Measurements from ENCODE around the gene SLC17A6.

SLC17A6 gene

GRCh38 chr11:22337596-22338485 lies at the start of gene SLC17A6:
SLC17A6 (plus strand) TSS chr11:22338381; CDS start chr11:22338534, 153 bp downstream.
- H3K36me3 ChIP-seq (ENCODE audit: insufficient read depth, low read length): no peaks in the 10 kb centered on the region
- no peaks in the 10 kb centered on the region for H3K4me1 ChIP-seq (ENCODE audit: insufficient read depth, low read length)
- H3K27me3 ChIP-seq (ENCODE audit: control insufficient read depth in 1 of 2, insufficient read depth in 2 of 2, low read length in 2 of 2): peaks cover 37 to 47% of the 10 kb centered on the region in 2 donors
- H3K9me3 ChIP-seq (ENCODE audit: low read length): no peaks in the 10 kb centered on the region
- H3K9ac ChIP-seq (ENCODE audit: low read length): no peak within 1 kb of the TSS
- no peak within 1 kb of the TSS for H3K27ac ChIP-seq (ENCODE audit: low read depth, low read length)
- no peak within 1 kb of the TSS for H3K4me3 ChIP-seq (ENCODE audit: low read depth in 1 of 2, low read length in 2 of 2)

- Histone ChIP-seq H3K36me3 (ENCODE audit: insufficient read depth, low read length) (no peaks in the 10 kb centered on the region), H3K27ac (ENCODE audit: low read depth, low read length) (no peak overlapping the region), H3K9ac (ENCODE audit: low read length) (no peak overlapping the region), H3K4me1 (ENCODE audit: insufficient read depth, low read length) (no peaks in the 10 kb centered on the region), H3K4me3 (ENCODE audit: low read depth in 1 of 2, low read length in 2 of 2) (no peak overlapping the region), H3K27me3 (ENCODE audit: control insufficient read depth in 1 of 2, insufficient read depth in 2 of 2, low read length in 2 of 2) (no peaks in the 10 kb centered on the region), H3K9me3 (ENCODE audit: low read length) (no peaks in the 10 kb centered on the region)
Measured at GRCh38 chr11:22302368-22302767, 35.8 kb upstream of the SLC17A6 start.

- no peak overlapping the region for H3K27ac ChIP-seq (ENCODE audit: low read depth, low read length)
- no peak overlapping the region for H3K4me3 ChIP-seq (ENCODE audit: low read depth in 1 of 2, low read length in 2 of 2)
- H3K9me3 ChIP-seq (ENCODE audit: low read length): no peaks in the 10 kb centered on the region
- no peaks in the 10 kb centered on the region for H3K36me3 ChIP-seq (ENCODE audit: insufficient read depth, low read length)
- H3K9ac ChIP-seq (ENCODE audit: low read length): no peak overlapping the region
- no peaks in the 10 kb centered on the region for H3K4me1 ChIP-seq (ENCODE audit: insufficient read depth, low read length)
- H3K27me3 ChIP-seq (ENCODE audit: control insufficient read depth in 1 of 2, insufficient read depth in 2 of 2, low read length in 2 of 2): no peaks in the 10 kb centered on the region
Measured at GRCh38 chr11:22304337-22304961, 33.7 kb upstream of the SLC17A6 start.

DNA sequence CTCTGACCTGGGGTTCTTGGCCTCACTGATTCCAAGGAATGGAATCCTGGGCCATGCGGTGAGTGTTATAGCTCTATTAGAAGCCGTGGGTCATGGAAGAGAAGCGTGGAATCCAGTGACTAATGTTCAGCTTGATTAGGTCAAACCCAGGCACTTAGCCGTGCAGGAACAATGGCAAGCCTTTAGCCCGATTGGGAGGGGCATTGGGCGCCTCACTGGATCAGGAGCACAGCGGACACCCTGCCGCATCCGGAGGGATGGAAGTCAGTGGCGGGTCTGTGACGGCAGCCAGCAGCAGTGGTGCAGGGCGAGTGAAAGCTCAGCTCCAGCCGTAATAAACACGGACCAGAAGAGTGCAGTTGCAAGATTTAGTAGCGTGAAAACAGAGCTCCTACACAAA lies 20.5 kb upstream of the SLC17A6 start:
- Histone ChIP-seq H3K9ac (ENCODE audit: low read length) (no peak overlapping the region), H3K27me3 (ENCODE audit: control insufficient read depth in 1 of 2, insufficient read depth in 2 of 2, low read length in 2 of 2) (no peaks in the 10 kb centered on the region), H3K4me3 (ENCODE audit: low read depth in 1 of 2, low read length in 2 of 2) (no peak overlapping the region), H3K4me1 (ENCODE audit: insufficient read depth, low read length) (no peaks in the 10 kb centered on the region), H3K9me3 (ENCODE audit: low read length) (no peaks in the 10 kb centered on the region), H3K36me3 (ENCODE audit: insufficient read depth, low read length) (no peaks in the 10 kb centered on the region), H3K27ac (ENCODE audit: low read depth, low read length) (no peak overlapping the region)

DNA sequence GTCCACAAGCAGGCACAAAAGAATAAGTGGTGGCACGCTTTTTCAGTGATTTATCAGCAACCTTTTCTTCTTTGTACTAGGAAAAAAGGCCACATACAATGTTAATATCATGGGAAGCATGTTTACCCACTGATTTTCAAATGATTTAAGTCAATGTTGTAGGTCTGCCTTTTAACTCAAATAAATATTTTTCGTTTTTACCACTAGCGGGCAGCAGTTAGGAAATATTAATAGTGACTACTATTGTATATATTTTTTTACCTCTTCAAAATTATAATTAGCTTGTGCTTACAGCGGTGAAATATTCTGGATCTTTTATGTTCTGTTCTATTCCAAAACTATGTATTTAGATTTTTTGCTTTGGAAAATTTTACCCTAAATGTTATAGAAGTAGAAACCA lies 6.4 kb upstream of the SLC17A6 start:
- Histone ChIP-seq H3K4me3 (ENCODE audit: low read depth in 1 of 2, low read length in 2 of 2) (no peak overlapping the region), H3K36me3 (ENCODE audit: insufficient read depth, low read length) (no peaks in the 10 kb centered on the region), H3K27ac (ENCODE audit: low read depth, low read length) (no peak overlapping the region), H3K9ac (ENCODE audit: low read length) (no peak overlapping the region), H3K27me3 (ENCODE audit: control insufficient read depth in 1 of 2, insufficient read depth in 2 of 2, low read length in 2 of 2) (no peaks in the 10 kb centered on the region), H3K4me1 (ENCODE audit: insufficient read depth, low read length) (no peaks in the 10 kb centered on the region), H3K9me3 (ENCODE audit: low read length) (no peaks in the 10 kb centered on the region)

DNA sequence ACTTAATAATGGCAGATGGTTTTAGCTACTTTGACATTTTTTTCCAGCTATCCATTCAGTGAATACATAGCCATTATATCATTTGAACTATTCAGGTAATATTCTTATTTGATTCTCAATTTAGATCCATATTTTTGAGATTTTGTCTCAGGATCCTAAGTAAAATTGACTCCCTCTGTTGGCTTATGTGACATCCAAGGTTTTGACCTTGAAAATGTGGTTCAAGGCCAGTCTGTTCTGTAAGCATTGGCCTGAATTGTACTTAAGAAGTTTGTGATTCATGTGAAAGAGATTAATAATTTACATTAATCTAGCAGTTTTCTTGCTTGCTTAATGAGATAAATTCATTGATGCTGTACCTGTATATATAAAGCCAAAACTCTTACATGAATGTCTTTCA lies 1.6 kb upstream of the SLC17A6 start:
- Histone ChIP-seq H3K27ac (ENCODE audit: low read depth, low read length) (no peak overlapping the region), H3K9ac (ENCODE audit: low read length) (no peak overlapping the region), H3K36me3 (ENCODE audit: insufficient read depth, low read length) (no peaks in the 10 kb centered on the region), H3K4me1 (ENCODE audit: insufficient read depth, low read length) (no peaks in the 10 kb centered on the region), H3K27me3 (ENCODE audit: control insufficient read depth in 1 of 2, insufficient read depth in 2 of 2, low read length in 2 of 2) (peaks cover 31 to 34% of the 10 kb centered on the region in 2 donors), H3K9me3 (ENCODE audit: low read length) (no peaks in the 10 kb centered on the region), H3K4me3 (ENCODE audit: low read depth in 1 of 2, low read length in 2 of 2) (no peak overlapping the region)

- Histone ChIP-seq H3K4me3 (ENCODE audit: low read depth in 1 of 2, low read length in 2 of 2) (no peak overlapping the region), H3K36me3 (ENCODE audit: insufficient read depth, low read length) (no peaks in the 10 kb centered on the region), H3K4me1 (ENCODE audit: insufficient read depth, low read length) (no peaks in the 10 kb centered on the region), H3K9me3 (ENCODE audit: low read length) (no peaks in the 10 kb centered on the region), H3K9ac (ENCODE audit: low read length) (no peak overlapping the region), H3K27me3 (ENCODE audit: control insufficient read depth in 1 of 2, insufficient read depth in 2 of 2, low read length in 2 of 2) (peaks cover 48 to 64% of the 10 kb centered on the region in 2 donors), H3K27ac (ENCODE audit: low read depth, low read length) (no peak overlapping the region)
Measured at GRCh38 chr11:22339611-22340010, 1.4 kb downstream of the SLC17A6 start.

DNA sequence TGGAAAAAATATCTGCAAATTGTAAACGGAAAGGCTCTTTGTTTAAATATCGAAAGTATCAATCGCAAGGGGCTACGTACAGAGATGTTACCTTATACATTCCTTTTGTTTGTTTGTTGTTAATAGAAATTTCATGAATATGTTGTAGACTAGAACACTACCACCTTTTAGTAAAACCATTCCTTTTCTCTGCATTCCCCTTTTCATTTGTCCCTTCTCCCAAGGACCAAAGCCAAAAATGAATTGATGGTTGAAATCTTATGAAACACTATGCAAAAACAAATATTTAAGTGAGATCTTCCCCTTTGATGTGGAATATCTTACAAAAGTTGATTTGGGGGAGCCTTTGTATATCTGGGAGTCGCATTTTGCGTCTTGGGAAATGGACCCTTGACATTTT lies 2.1 kb downstream of the SLC17A6 start:
- Histone ChIP-seq H3K9me3 (ENCODE audit: low read length) (no peaks in the 10 kb centered on the region), H3K27ac (ENCODE audit: low read depth, low read length) (no peak overlapping the region), H3K36me3 (ENCODE audit: insufficient read depth, low read length) (no peaks in the 10 kb centered on the region), H3K27me3 (ENCODE audit: control insufficient read depth in 1 of 2, insufficient read depth in 2 of 2, low read length in 2 of 2) (peaks cover 48 to 64% of the 10 kb centered on the region in 2 donors), H3K4me1 (ENCODE audit: insufficient read depth, low read length) (no peaks in the 10 kb centered on the region), H3K9ac (ENCODE audit: low read length) (no peak overlapping the region), H3K4me3 (ENCODE audit: low read depth in 1 of 2, low read length in 2 of 2) (no peak overlapping the region)

DNA sequence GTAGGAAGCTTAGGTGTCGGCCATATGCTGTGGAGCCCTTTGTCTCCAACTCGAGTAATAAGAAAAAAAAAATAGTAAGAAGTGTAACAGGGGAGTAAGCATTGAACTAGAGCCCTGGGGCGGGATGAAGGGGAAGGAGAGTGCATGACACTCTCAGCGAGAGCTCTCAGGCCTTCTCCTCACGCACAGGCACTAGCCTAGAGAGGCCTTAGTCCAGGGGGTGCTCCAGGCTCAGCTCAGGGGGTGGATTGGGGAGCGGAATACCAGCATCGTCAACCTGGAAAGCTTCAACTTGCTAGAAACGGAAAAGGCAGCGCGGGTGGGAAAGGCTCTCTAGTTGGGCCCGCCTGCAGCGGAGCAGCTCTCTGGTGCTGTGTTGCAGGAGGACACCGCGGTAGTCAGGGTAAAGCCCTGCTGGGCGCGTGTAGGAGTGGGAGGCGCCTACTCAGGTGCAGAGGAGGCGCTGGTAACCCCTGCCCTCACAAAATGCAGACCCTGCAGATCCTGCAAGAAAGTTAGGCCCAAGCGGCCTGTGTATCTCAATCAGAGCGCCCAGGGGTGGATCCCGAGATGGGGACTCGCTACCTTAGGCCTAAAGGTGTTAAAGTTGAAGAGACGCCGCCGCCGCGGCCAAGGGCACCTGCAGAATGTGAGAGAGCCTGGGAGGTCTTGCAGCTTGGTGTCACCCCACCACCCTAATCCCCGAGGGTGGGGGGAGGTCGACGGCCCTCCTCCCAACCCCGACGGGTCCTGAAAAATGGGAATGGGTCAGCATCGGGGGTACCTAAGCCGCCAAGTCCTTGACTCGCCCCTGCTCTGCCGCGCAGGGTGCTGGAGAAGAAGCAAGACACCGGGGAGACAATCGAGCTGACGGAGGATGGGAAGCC lies 2.8 kb downstream of the SLC17A6 start:
- Histone ChIP-seq H3K4me1 (ENCODE audit: insufficient read depth, low read length) (no peaks in the 10 kb centered on the region), H3K9ac (ENCODE audit: low read length) (no peak overlapping the region), H3K9me3 (ENCODE audit: low read length) (no peaks in the 10 kb centered on the region), H3K36me3 (ENCODE audit: insufficient read depth, low read length) (no peaks in the 10 kb centered on the region), H3K4me3 (ENCODE audit: low read depth in 1 of 2, low read length in 2 of 2) (no peak overlapping the region), H3K27me3 (ENCODE audit: control insufficient read depth in 1 of 2, insufficient read depth in 2 of 2, low read length in 2 of 2) (peaks cover 48 to 64% of the 10 kb centered on the region in 2 donors), H3K27ac (ENCODE audit: low read depth, low read length) (no peak overlapping the region)

DNA sequence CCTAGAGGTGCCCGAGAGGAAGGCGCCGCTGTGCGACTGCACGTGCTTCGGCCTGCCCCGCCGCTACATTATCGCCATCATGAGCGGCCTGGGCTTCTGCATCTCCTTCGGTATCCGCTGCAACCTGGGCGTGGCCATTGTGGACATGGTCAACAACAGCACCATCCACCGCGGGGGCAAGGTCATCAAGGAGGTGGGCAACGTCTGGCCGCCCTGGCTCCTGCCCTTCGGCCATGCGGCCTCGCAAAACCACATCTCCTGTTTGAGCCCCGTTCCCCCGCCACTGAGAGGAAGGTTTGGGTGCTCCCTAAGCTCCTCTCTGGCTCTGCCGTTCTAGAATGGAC lies 3.4 kb downstream of the SLC17A6 start:
- peaks cover 48 to 64% of the 10 kb centered on the region in 2 donors for H3K27me3 ChIP-seq (ENCODE audit: control insufficient read depth in 1 of 2, insufficient read depth in 2 of 2, low read length in 2 of 2)
- no peak overlapping the region for H3K27ac ChIP-seq (ENCODE audit: low read depth, low read length)
- no peaks in the 10 kb centered on the region for H3K4me1 ChIP-seq (ENCODE audit: insufficient read depth, low read length)
- no peaks in the 10 kb centered on the region for H3K36me3 ChIP-seq (ENCODE audit: insufficient read depth, low read length)
- H3K9me3 ChIP-seq (ENCODE audit: low read length): no peaks in the 10 kb centered on the region
- no peak overlapping the region for H3K4me3 ChIP-seq (ENCODE audit: low read depth in 1 of 2, low read length in 2 of 2)
- H3K9ac ChIP-seq (ENCODE audit: low read length): no peak overlapping the region

All from muscle layer of colon (tissue), 2 donors.